ENCODE measurements around the gene RAB11FIP4.

DNA sequence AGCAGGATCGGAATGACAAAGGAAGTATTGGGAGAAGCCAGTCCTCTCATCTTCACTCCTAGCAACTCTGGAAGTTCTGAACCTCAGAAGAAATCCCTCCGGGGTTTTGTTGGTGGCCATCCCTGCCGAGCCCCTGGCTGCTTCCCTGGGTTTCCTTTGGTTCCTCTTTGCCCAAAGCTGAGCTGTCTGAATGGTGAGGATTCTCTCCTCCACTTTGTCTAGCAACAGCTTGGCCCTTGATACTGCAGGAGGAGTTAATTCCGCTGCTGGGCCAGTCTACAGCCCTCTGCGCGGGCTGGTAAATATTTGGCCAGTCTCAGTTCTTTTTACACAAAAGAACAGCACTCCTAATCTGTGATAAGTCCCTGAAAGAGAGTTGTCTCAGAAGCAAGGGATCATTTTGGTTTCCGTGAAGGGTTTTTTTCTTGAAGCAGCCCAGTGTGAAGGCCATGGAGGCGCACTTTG is 170.9 kb downstream of the RAB11FIP4 start:
- TF ChIP-seq POLR2AphosphoS5 (IDR thresholded peaks at IDR 0.05; ENCODE audit: low read depth, low read length) (no peak), TAF1 (IDR thresholded peaks at IDR 0.05; ENCODE audit: borderline replicate concordance, insufficient read depth, low read length) (no peak), FOXP2 (optimal IDR thresholded peaks at IDR 0.05; ENCODE audit: borderline replicate concordance, extremely low read depth, extremely low read length, insufficient read depth) (no peak)
- TF ChIP-seq, protein P1, sequence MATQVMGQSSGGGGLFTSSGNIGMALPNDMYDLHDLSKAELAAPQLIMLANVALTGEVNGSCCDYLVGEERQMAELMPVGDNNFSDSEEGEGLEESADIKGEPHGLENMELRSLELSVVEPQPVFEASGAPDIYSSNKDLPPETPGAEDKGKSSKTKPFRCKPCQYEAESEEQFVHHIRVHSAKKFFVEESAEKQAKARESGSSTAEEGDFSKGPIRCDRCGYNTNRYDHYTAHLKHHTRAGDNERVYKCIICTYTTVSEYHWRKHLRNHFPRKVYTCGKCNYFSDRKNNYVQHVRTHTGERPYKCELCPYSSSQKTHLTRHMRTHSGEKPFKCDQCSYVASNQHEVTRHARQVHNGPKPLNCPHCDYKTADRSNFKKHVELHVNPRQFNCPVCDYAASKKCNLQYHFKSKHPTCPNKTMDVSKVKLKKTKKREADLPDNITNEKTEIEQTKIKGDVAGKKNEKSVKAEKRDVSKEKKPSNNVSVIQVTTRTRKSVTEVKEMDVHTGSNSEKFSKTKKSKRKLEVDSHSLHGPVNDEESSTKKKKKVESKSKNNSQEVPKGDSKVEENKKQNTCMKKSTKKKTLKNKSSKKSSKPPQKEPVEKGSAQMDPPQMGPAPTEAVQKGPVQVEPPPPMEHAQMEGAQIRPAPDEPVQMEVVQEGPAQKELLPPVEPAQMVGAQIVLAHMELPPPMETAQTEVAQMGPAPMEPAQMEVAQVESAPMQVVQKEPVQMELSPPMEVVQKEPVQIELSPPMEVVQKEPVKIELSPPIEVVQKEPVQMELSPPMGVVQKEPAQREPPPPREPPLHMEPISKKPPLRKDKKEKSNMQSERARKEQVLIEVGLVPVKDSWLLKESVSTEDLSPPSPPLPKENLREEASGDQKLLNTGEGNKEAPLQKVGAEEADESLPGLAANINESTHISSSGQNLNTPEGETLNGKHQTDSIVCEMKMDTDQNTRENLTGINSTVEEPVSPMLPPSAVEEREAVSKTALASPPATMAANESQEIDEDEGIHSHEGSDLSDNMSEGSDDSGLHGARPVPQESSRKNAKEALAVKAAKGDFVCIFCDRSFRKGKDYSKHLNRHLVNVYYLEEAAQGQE (IDR thresholded peaks at IDR 0.05; ENCODE audit: insufficient read depth in 1 of 2, low read depth in 2 of 2, low read length in 2 of 2): no peak

Measured in PFSK-1 (cell line).